ENCODE measurements around the gene LDB2. TPM values are rescaled to one million over a fixed set of nuclear protein-coding genes. Genes with fewer than 3 reads are reported as not detected.

Gene LDB2
- total and polyA plus RNA-seq, 2 of the 8 experiments (the other 6 are each of a cell fraction or from before 2014, with no cell fraction given): 57.0 to 140 TPM

DNA sequence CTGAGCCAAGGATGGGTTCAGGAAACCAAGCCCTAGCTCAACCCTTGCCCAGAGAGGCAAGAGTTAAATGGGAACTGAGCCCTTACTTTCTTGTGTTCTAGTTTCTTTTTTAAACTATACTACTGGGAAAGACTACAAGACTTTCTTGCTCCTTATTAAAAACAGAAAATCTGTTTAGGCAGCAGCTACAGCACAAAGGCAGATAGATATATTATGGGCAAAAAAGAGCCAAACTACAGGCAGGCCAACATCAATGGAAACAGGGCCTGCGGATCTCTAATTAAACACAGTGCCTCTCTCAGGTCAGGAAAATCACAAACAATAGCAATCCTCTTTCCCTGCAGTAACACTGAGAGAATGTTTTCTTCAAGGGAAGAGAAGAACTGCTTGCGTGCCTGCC, 226.0 kb downstream of the LDB2 start (continued):
- TF ChIP-seq CHD7 (IDR thresholded peaks at IDR 0.05; ENCODE audit: insufficient replicate concordance, low read length) (no peak), RXRA (IDR thresholded peaks at IDR 0.05; ENCODE audit: insufficient read depth, low read depth, low read length) (no peak), SAP30 (IDR thresholded peaks at IDR 0.05; ENCODE audit: insufficient read depth, insufficient replicate concordance, low read length) (no peak), BCL11A (IDR thresholded peaks at IDR 0.05; ENCODE audit: low read depth in 2 of 2, low read length in 2 of 2) (no peak)

Measured in H1 (cell line).